ENCODE results near the gene NUCB1.
A peak's percentile ranks its signal among the peaks of the same experiment; 100 is the strongest.
"Not testable (repeated sequence)": the region's sequence is repeated elsewhere in the genome, so short reads cannot be mapped to it uniquely, and the experiment has no call there.

NUCB1 gene

DNA sequence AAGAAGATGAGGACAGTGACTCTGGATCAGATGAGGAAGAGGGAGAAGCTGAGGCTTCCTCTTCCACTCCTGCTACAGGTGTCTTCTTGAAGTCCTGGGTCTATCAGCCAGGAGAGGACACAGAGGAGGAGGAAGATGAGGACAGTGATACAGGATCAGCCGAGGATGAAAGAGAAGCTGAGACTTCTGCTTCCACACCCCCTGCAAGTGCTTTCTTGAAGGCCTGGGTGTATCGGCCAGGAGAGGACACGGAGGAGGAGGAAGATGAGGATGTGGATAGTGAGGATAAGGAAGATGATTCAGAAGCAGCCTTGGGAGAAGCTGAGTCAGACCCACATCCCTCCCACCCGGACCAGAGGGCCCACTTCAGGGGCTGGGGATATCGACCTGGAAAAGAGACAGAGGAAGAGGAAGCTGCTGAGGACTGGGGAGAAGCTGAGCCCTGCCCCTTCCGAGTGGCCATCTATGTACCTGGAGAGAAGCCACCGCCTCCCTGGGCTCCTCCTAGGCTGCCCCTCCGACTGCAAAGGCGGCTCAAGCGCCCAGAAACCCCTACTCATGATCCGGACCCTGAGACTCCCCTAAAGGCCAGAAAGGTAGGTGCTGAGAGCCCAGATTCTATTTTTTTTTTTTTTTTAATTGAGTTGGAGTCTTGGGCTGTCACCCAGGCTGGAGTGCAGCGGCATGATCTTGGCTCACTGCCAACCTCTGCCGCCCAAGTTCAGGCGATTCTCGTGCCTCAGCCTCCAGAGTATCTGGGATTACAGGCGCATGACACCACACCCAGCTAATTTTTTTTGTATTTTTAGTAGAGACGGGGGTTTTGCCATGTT lies 25.6 kb upstream of the NUCB1 start:
- DNase-seq (ENCODE audit: low read depth, low spot score) = no peak

DNA sequence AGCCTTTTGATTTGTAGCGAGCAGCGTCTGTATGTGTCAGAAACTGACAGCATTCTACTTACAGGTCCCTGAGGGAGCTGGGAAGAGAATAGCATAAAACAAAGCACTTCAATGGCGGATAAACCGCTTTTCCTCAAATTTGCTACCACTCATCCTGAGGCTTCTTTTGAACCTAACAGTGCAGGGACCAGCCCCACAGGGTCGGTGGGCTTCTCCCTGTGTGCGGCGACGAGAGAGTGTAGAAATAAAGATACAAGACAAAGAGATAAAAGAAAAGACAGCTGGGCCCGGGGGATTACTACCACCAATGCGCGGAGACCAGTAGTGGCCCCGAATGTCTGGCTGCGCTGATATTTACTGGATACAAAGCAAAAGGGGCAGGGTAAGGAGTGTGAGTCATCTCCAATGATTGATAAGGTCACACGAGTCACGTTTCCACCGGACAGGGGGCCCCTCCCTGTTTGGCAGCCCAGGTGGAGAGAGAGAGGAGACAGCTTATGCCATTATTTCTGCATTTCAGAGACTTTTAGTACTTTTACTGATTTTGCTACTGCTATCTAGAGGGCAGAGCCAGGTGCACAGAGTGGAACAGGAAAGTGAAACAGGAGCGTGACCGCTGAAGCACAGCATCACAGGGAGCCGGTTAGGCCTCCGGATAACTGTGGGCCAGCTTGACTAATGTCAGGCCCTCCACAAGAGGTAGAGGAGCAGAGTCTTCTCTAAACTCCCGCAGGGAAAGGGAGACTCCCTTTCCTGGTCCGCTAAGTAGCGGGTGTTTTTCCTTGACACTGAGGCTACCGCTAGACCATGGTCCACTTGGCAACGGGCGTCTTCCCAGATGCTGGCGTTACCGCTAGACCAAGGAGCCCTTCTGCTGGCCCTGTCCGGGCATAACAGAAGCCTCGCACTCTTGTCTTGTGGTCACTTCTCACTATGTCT lies 23.8 kb upstream of the NUCB1 start:
- DNase-seq (ENCODE audit: low read depth, low spot score) = peak; percentile 47

DNA sequence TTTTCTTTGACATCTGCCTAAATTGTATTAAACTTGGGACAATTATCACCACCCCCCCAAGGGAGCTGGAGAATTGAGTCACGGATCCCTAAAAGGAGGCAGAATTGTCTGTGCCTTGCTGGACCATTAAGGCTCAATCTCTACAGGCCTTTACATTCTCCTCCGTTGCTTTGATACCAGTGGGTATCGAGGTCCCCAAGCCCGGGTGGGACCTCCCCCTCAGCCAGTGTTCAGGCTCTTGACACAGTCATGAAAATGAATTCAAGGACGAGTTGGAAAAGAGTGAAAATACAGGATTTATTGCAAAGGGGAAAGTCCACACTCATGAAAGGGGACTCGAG lies 22.3 kb upstream of the NUCB1 start:
- DNase-seq (ENCODE audit: low read depth, low spot score) = no peak

DNA sequence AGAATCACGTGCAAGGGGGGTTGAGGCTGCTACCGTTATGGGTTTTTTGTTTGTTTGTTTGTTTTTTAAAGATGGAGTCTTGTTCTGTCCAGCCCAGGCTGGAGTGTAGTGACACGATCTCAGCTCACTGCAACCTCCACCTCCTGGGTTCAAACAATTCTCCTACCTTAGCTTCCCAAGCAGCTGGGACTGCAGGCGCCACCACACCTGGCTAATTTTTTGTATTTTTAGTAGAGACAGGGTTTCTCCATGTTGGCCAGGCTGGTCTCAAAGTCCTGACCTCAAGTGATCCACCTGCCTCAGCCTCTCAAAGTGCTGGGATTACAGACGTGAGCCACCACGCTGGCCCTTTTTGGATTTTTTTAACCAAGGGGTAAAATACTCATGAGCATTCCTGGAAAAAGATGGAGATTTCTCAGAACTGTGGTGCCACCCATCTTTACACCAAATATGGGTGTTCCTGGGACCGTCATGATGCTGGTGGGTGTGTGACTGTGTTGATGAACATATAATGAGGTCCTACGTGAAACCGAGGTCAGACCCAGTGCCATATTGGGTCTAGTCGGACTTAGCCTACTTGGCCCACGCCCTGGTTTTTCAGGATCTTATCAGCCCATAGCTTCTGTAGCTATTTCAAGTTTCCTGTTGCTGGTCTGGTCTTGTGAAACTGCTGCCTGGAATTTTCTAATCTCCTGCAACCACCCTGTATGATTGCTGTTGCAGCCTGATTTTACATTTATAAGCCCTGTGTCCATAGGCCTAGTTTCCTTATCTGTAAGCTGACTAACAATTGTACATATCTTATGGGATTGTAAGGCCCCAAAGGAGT lies 21.7 kb upstream of the NUCB1 start:
- DNase-seq (ENCODE audit: low read depth, low spot score) = peak; percentile 60

DNA sequence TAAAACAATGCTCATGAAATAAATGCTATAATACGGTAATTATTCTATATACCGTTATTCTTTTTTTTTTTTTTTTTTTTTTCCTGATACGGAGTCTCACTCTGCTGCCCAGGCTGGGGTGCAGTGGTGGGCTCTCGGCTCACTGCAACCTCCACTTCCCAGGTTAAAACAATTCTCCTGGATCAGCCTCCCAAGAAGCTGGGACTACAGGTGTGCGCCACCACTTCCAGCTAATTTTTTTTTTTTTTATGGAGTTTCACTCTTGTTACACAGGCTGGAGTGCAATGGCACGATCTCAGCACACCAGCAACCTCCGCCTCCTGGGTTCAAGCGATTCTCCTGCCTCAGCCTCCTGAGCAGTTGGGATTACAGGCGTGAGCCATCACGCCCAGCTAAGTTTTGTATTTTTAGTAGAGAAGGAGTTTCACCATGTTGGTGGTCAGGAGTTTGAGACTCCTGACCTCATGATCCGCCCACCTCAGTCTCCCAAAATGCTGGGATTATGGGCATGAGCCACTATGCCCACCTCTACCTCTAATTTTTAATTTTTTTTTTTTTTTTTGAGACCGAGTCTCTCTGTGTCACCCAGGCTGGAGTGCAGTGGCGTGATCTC lies 21.0 kb upstream of the NUCB1 start:
- no peak for DNase-seq (ENCODE audit: low read depth, low spot score)

DNA sequence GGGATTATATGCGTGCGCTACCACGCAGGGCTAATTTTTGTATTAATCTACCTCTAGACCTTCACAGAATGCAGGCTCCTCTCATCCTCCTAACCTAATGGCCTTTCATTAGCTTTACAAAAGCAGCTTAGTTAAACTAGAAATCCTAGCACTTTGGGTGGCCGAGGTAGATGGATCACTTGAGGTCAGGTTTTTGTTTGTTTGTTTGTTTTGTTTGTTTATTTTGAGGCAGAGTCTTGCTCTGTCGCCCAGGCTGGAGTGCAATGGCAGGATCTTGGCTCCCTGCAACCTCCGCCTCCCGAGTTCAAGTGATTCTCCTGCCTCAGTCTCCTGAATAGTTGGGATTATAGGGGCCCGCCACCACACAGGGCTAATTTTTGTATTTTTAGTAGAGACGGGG lies 20.4 kb upstream of the NUCB1 start:
- DNase-seq (ENCODE audit: low read depth, low spot score) = not testable (repeated sequence)

DNA sequence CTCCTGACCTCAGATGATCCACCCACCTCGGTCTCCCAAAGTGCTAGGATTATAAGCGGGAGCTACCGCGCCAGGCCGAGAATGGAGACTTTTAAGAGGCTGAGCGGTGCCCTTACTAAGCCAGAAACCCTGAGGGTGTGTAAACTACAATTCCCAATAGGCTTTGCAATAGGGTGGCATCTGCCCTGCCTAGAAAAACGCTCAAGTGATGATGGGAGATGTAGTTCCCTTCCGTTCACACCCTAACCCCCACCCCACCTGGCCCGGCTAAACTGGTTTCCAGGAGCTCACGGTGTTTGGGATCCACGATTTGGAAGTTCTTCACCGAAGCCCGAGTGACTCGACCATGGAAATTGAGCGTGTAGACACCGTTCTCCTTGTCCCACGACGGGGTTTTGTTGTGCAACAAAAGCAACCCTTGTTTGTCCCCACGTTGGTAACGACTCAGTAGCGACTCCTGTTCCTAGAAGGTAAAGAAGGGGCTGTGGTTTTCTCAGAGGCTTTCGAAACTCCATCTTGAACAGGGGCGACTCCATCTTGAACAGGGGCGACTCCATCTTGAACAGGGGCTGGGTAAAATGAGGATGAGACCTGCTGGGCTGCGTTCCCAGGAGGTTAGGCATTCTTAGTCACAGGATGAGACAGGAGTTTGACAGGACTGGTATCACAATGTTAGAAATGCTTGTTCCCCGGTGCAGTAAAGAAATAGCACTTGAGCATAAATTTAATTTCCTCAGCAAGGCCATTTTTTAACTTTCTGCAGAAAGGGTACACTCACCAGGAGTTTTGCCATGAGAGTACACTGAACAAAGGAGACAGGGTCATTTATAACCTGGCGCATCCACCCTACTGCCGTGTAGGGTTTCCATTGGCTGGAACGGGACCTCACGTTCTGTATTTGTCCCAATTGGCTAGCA lies 18.1 kb upstream of the NUCB1 start:
- DNase-seq (ENCODE audit: low read depth, low spot score) = peak; percentile 89

DNA sequence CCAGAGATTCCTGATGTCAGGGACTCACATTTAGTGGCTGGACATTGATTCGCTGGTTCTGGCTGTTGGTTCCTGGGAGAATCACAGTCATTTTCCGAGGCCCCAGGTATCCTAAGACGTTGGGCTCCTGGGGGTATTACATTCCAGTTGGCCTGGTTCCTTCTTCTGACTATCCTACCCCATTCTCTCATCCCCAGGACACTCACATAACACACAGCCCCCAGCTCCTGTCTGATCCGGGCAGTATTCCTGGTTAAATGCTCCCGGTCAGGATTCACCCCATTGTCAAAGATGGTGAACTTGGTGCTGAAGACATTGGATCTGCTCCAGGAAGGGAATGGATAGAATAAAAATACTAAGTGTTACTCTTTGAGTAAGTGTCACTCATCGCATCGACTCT lies 16.4 kb upstream of the NUCB1 start:
- DNase-seq (ENCODE audit: low read depth, low spot score) = no peak

DNA sequence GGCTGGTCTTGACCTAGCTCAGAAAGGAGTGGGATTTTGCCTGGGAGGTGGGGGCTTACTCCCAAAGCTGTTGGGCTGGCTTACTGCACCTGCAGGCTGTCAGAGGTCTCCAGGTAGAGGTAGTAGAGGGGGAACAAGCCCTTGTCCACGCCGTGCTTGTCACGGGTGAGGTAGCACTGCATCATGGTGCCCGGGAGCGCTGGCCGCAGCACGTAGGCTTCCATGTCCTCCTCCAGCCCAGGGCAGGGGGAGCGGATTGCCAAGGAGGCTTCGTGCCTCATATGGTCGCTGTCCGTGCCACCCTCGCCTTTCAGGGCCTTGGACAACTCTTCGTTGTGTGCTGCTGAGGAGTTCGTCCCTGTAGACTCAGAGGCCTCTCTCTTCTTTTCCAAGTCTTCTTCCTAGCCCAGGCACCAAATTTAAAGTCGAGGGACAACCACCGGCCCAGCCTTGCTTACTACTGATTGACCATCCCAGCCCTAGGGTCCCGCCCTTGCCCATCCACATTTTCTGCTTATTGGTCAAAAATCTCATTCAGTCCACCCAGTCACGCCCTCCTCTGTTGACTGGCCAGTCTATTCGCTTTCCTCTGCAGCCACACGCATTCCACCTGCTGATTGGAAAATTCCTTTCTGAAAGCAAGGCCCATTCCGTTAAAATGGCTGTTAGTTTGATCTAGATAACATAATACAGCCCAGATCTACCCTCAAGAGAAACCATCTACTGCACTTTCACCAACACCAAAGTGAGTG lies 12.1 kb upstream of the NUCB1 start:
- peak; percentile 67 for DNase-seq (ENCODE audit: low read depth, low spot score)

DNA sequence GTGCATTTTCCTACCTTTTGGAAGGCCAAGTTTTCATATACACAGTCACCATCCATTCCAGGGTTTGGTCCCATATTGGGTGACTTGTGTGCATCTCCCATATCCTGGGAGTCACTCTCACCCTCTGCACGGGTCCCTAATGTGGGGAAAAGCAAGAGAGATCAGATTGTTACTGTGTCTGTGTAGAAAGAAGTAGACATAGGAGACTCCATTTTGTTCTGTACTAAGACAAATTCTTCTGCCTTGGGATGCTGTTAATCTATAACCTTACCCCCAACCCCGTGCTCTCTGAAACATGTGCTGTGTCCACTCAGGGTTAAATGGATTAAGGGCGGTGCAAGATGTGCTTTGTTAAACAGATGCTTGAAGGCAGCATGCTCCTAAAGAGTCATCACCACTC lies 10.6 kb upstream of the NUCB1 start:
- DNase-seq (ENCODE audit: low read depth, low spot score) = not testable (repeated sequence)

DNA sequence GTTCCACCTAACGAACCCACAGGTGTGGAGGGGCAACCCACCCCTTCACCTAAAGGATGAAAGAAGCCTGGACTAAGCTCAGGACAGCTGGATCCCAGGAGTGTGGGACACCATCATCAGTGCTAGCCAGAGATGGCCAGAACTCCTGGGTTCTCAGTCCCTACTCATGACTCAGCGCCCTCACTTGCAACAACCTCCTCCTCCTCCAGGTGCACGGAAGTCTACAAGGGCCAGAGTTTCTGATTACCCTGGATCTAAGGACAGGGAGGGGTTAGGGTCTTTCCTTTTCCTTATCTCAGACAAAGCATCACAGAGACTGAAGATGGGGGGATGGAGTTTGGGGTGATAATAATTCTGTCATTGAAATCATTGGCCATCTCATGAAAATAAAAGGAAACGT lies 9.6 kb upstream of the NUCB1 start:
- no peak for DNase-seq (ENCODE audit: low read depth, low spot score)

DNA sequence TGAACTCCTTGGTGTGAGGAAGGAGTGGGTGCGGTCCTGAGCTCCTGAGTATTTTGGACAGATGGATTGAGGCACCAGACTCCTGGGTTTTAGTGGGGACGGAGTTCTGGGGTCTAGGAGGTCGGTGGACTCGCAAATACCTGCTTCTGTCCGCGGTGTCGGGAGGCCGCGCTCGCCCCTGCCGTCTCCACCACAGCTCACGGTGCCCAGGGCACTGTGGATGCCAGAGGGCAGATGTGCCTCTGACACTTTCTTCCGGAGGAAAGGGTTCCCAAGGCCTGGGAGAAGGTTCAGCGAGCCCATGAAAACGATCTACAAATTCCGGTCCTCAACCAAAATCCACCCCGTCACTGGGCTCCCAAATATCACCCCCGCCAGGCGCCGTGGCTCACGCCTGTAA lies 4.9 kb upstream of the NUCB1 start:
- no peak for DNase-seq (ENCODE audit: low read depth, low spot score)

DNA sequence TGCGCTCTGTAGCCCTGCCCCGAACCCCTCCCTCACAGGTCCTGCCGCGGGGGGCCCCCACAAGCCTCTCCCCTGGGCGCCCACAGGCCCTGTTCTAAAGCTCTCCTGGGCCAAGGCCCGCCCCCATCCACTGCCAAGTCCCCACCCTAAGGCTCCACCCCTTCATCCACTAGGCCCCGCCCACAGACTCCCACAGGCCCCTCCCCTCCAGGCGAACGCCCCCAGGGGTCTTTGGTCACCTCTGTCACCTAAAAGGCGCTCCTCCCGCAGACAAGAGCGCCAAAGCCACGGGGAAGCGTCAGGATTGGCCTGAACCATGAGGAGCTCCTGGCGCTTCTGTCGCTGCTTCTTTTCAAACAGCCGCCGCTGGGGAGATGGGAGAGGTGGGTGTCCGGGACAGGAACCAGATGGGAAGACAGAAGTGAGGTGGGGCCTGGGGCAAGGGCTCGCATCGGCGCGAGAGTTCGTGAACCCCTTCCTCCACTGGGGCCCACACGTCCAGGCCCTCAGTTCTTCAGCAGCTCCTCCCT lies 3.9 kb upstream of the NUCB1 start:
- DNase-seq (ENCODE audit: low read depth, low spot score) = peak; percentile 90

DNA sequence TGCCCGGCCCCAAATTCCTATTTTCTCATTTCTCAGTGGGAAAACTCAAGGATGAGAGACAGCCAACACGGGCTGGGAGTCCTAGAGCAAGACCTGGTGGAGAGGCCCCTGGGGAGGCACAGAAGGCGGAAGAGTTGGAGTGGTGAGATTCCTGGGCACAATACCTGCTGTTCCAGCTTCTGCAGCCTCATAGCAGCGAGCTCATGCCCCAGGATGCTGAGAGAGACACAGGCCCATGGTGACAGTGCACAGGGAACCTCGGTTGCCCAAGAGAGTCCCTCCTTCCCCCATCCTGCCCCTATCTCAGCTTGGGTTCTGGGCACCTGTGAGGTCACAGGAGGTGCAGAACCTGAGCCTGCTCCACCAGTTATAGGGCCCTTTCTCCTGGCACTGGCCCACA lies 2.9 kb upstream of the NUCB1 start:
- no peak for DNase-seq (ENCODE audit: low read depth, low spot score)

DNA sequence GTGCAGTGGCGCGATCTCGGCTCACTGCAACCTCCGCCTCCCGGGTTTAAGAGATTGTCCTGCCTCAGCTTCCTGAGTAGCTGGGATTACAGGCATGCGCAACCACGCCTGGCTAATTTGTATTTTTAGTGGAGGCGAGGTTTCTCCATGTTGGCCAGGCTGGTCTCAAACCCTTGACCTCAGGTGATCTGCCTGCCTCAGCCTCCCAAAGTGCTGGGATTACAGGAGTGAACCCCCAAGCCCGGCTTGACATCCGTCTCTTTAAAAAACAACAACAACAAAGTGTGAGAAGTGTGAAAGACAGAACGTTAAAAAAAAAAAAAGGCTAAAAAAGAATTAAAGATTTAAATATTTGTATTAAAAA lies 744 bp upstream of the NUCB1 start:
- not testable (repeated sequence) for DNase-seq (ENCODE audit: low read depth, low spot score)

DNA sequence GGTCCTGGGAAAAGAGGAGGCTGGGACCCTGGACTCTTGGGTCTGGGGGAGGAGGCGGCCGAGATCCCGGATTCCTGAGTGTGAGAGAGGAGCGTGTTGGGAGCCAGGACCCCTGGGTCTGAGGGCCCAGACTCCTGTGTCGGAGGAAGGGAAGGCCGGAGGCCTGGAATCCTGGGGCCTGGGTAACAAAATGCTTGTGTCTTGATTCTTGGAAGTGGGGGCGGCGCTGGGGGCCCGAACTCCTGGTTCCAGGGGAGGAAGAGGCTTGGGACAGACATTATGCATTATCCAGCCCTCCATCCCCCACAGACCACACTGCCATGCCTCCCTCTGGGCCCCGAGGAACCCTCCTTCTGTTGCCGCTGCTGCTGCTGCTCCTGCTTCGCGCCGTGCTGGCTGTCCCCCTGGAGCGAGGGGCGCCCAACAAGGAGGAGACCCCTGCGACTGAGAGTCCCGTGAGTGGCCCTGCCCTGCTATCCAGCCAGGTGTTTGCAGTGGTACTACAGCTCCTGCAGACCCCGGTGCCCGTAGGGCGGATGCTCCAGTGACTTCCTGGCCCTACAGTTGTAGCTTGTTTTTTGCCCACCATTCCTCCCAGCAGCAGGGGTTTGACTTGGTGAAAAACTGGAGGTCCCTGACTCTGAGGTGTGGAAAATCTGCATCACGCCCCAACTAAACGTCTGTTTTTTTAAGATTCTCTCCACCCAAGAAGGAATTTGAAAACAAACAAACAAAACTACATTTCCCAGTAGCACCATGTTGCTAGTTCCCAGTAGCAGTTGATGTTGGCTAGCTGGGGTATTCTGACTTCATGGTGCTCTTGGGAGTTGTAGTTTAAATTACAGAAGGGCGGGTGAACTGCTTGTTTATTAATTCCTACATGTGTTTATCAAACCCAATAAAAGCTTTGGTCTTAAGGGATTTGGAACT lies 630 bp downstream of the NUCB1 start:
- DNase-seq (ENCODE audit: low read depth, low spot score) = no peak

DNA sequence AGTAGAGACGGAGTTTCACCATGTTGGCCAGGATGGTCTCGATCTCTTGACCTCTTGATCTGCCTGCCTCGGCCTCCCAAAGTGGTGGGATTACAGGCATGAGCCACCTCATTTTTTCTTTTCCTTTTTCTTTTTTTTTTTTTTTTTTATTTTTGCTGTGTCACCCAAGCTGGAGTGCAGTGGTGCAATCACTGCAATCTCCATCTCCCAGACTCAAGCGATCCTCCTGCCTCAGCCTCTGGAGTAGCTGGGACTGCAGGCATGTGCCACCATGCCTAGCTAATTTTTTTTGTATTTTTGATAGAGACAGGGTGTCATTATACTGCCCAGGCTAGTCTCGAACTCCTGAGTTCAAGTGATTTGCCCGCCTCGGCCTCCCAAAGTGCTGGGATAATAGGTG lies 2.2 kb downstream of the NUCB1 start:
- DNase-seq (ENCODE audit: low read depth, low spot score) = not testable (repeated sequence)

DNA sequence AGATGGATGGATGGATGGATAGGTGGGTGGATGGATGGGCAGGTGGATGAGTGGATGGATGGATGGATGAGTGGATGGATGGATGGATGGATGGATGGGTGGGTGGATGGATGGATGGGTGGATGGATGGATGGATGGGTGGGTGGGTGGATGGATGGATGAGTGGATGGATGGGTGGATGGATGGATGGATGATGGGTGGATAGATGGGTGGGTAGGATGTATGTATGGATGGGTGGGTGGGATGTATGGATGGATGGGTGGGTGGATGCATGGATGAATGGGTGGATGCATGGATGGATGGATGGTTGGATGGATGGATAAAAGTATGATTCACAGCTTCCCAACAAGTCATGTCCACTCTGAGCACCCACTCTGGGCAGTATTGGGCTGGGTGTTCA lies 3.7 kb downstream of the NUCB1 start:
- not testable (repeated sequence) for DNase-seq (ENCODE audit: low read depth, low spot score)

All from ELF-1 (cell line).